Cardiac muscle cell (in vitro differentiated cells and primary cell): ENCODE measurements around the gene TRAF4. TPM values are rescaled to one million over a fixed set of nuclear protein-coding genes. Genes with fewer than 3 reads are reported as not detected.

Experiments
- DNase-seq, 2 donors: peaks; one replicate each; pipeline versions ENCODE4 v3.0.0 to v3.0.0-alpha.2; 2010 to 2017; ENCODE audit warnings: low read depth in 1 of 2, low spot score in 1 of 2
- H3K27ac ChIP-seq: fragments of 200-600 bp; sonication (generic); 2 replicates; pipeline ENCODE4 v1.5.1; 2016
- H3K27me3 ChIP-seq: fragments of 200-600 bp; sonication (generic); 2 replicates; pipeline ENCODE4 v1.6.0; 2016; ENCODE audit warnings: control low read depth
- H3K36me3 ChIP-seq: fragments of 200-600 bp; sonication (generic); 2 replicates; pipeline ENCODE4 v1.5.1; 2016; ENCODE audit warnings: control low read depth
- H3K4me1 ChIP-seq: fragments of 200-600 bp; sonication (generic); 2 replicates; pipeline ENCODE4 v1.8.1; 2017; ENCODE audit warnings: low read depth, mild to moderate bottlenecking, mixed run types
- H3K4me3 ChIP-seq: fragments of 200-600 bp; sonication (generic); 2 replicates; pipeline ENCODE4 v1.5.1; 2016; ENCODE audit warnings: mild to moderate bottlenecking
- H3K9me3 ChIP-seq: fragments of 200-600 bp; sonication (generic); 2 replicates; pipeline ENCODE4 v1.5.1; 2017; ENCODE audit warnings: low read depth, mild to moderate bottlenecking, control low read depth
- CTCF ChIP-seq: IDR thresholded peaks from 2 replicates; pipeline ENCODE4 v1.5.1; 2012; ENCODE audit warnings: low read depth, mild to moderate bottlenecking, low read length
- polyA plus RNA-seq: library from polyadenylated mRNA; unstranded; fragments of >200 nt; fragmentation: Nextera tagmentation; extraction: Ambion mirVana; gene quantifications from 2 replicates; pipeline ENCODE4 v1.2.1, GENCODE V29; 2016
- total RNA-seq: library from RNA; depleted of rRNA; stranded (reverse); fragments of >200 nt; gene quantifications from 2 replicates; pipeline ENCODE4 v1.2.3, GENCODE V29; 2016

The TRAF4 gene
- total and polyA plus RNA-seq, 2 experiments from 2014 or later, result 27.2 to 53.8 TPM

DNA sequence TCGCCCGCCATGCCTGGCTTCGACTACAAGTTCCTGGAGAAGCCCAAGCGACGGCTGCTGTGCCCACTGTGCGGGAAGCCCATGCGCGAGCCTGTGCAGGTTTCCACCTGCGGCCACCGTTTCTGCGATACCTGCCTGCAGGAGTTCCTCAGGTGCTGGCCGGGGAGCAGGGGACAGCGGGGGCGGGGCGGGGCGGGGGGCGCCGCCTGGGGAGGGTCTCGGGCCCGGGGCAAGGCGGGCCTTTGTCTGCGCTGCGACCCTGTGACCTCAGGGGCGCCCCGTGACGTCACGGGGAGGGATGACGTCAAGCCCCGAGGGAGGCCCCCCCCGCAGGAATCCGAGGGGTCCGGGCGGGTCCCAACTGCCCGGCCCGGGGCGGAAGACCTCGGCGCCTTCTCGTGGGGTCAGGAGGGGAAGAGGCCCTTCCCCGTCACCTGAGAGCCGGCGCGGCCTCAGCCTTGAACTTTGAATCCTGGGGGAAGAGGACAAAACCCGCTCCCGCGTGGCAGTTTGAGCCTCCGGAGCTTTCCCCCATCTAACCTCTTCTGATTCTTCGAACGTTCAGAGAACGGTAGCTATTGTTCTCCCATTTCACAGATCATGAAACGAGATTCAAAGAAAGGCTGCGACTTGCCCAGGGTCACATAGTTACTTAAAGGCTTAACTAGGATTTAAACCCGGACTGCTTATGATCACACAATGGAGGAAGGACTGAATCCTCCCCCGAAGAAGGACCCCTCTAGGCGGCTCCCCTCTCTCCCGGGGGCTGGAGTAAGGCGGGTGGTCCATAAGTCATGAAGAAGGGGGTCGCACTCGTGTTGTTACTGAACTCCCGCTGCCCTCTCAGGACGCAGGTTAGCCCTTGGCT, 527 bp downstream of the TRAF4 start:
- no peak for TF ChIP-seq CTCF
- Histone ChIP-seq H3K27ac (peak overlapping the region; percentile 99), H3K27me3 (no peaks in the 10 kb centered on the region), H3K4me3 (peak overlapping the region; percentile 88), H3K9me3 (no peaks in the 10 kb centered on the region), H3K36me3 (peaks cover 19% of the 10 kb centered on the region), H3K4me1 (peaks cover 15% of the 10 kb centered on the region)
- DNase-seq, result peak; percentile 69

DNA sequence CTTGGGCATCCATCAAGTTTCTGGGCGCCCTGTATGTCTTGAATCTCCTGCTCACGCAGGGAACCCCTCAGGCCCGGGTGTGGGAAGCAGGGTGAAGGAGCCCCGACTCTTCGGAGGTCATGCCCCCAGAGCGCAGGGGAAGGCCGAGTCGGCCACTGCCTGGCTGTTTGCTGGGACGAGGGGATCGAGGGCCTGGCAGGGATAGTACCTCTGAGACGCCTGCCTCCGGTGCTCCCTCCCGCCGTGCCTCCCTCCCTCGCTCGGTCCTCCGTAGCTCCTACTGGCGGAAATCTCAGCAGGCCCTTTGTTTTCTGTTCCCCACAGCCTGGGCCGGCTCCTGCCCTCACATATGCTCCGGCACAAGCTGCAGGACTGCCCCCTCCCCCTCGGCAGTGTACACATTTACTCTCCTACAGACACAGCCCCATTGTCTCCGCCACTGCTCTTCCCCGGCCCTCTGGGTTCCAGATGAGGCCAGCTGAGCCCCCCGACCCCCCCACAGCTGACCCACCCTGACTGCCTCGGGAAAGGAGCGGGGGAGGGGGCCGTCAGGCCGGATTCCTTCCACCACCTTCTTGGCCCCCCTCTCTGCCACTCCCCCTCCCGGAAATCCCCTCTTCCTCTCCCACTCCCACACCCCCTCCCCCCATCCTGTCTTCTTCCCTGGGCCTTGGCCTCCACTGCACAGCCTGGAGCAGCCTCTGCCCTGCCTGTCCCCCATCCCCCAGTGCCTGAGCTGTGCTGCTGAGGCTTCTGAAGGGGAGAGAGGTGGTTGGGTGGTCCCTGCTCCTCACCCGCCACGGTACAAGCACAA, 1.4 kb downstream of the TRAF4 start:
- peaks cover 15% of the 10 kb centered on the region for H3K4me1 ChIP-seq
- peak; percentile 66 to 82 for DNase-seq
- no peak for TF ChIP-seq CTCF
- peaks cover 24% of the 10 kb centered on the region for H3K36me3 ChIP-seq
- no peaks in the 10 kb centered on the region for H3K27me3 ChIP-seq
- peak overlapping the region; percentile 99 for H3K27ac ChIP-seq
- no peaks in the 10 kb centered on the region for H3K9me3 ChIP-seq
- peak overlapping the region; percentile 88 for H3K4me3 ChIP-seq

DNA sequence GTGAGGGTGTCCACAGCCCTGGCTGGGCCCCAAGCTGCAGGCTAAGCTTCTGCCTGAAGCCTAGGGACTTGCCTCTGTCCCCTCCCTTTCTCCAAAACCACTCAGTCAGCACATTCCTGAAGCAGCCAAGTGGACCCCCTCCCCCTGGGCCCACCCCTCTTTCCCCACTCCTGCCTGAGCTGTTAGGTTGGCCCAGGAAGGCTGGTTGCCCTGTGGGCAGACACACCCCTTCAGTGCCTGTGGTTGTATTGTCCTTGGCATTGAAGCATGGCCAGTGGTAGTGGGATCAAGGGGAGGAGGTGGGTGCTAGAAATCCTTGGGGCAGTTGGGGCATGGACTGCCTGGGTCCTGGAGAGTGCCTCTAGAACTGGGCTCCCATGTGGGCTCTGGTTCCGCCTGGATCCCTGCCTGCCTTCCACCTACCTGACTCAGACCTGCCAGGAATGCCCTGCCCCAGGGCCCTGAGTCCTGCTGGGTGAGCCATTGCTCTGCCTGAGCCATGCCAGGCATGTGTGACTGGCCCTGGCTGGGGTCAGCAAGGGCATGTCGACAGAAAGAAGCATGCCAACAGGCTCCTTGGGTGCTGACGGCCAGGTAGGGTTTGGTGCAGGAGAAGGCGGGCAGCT, 2.1 kb downstream of the TRAF4 start:
- peaks cover 15% of the 10 kb centered on the region for H3K4me1 ChIP-seq
- TF ChIP-seq CTCF, result no peak
- no peaks in the 10 kb centered on the region for H3K9me3 ChIP-seq
- peak overlapping the region; percentile 88 for H3K4me3 ChIP-seq
- no peaks in the 10 kb centered on the region for H3K27me3 ChIP-seq
- peaks cover 24% of the 10 kb centered on the region for H3K36me3 ChIP-seq
- DNase-seq, result no peak
- peak overlapping the region; percentile 99 for H3K27ac ChIP-seq

DNA sequence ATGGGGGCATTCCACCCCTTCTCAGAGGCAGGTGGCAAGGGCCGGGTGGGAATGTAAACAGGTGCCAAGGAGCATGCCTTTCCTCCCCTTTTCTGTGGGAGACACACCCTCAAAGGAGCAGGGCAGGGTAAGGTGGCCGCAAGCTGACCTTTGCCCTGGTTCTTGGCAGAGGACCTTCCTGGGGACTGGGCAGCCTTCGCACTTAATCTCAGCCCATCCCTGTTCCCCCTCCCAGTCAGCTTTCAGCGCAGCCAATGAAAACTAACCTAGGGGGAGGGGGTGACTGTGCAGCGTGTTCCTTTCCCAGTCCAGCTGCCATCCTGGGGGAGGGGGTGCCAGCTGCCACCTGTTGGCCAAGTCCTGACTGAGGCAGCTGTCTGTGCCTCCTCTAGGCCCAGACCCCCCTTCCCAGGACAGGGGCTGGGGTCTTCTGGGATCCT, 2.8 kb downstream of the TRAF4 start:
- DNase-seq, result no peak
- Histone ChIP-seq H3K27me3 (no peaks in the 10 kb centered on the region), H3K27ac (peak overlapping the region; percentile 99), H3K36me3 (peaks cover 24% of the 10 kb centered on the region), H3K9me3 (no peaks in the 10 kb centered on the region), H3K4me3 (no peak overlapping the region), H3K4me1 (peaks cover 15% of the 10 kb centered on the region)
- no peak for TF ChIP-seq CTCF

DNA sequence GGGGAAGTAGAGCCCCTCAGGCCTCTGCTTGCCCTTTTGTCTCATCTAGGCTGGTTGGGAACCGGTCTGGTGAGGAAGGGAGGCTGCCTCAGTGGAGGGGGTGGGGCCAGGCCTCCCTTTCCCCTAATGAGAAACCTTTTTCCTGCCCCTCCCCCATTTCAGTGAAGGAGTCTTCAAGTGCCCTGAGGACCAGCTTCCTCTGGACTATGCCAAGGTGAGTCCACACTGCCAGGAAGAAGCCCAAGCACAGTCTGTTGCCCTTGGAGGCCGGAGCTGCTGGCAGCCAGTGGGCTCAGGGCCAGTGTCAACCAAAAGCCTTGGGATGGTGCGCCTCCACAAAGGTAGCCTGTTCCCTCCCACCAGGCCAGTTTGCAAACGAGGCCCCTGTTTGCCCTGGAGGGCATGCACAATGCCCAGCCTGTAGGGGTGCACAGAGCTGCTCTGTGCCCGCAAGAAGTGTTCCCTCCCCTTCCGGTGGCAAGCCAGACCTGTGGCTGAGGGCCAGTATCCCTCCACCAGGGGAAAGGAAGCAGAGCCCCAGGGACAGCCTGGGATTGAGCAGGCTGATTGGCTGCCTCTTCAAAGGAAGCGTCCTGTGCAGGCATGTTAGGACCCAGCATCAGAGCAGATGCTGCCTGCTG, 3.4 kb downstream of the TRAF4 start:
- peaks cover 24% of the 10 kb centered on the region for H3K36me3 ChIP-seq
- H3K9me3 ChIP-seq, result no peaks in the 10 kb centered on the region
- no peak for DNase-seq
- no peaks in the 10 kb centered on the region for H3K27me3 ChIP-seq
- H3K4me1 ChIP-seq, result peaks cover 15% of the 10 kb centered on the region
- no peak overlapping the region for H3K4me3 ChIP-seq
- no peak for TF ChIP-seq CTCF
- H3K27ac ChIP-seq, result peak overlapping the region; percentile 99
